Spleen (tissue), 11 donors: Measurements from ENCODE around the gene MMP11. TPM values are rescaled to one million over a fixed set of nuclear protein-coding genes. Genes with fewer than 3 reads are reported as not detected.

Source experiments
- DNase-seq: peaks from one replicate; pipeline ENCODE4 v3.0.0-alpha.2; 2020
- H3K27ac ChIP-seq, 8 donors: fragments of 200-600 bp; sonication (generic) in 7 of 8; 1 replicate in 4 of 8; 2 replicates in 4 of 8; pipeline versions ENCODE4 v1.5.0 to v1.8.0; 2016 to 2021; ENCODE audit warnings: inconsistent platforms in 4 of 8, mild to moderate bottlenecking in 4 of 8, moderate library complexity in 1 of 8
- H3K27me3 ChIP-seq, 7 donors: fragments of 200-600 bp; sonication (generic) in 6 of 7; replicated peaks in 1 of 7; 1 replicate in 4 of 7; 2 replicates in 3 of 7; pipeline versions ENCODE4 v1.5.0 to v1.8.0; 2016 to 2021; ENCODE audit warnings: inconsistent platforms in 3 of 7, mild to moderate bottlenecking in 1 of 7
- H3K36me3 ChIP-seq, 6 donors: fragments of 200-600 bp; sonication (generic) in 5 of 6; 1 replicate in 4 of 6; 2 replicates in 2 of 6; pipeline versions ENCODE4 v1.5.0 to v1.8.0; 2016 to 2021; ENCODE audit warnings: inconsistent platforms in 2 of 6
- H3K4me1 ChIP-seq, 6 donors: fragments of 200-600 bp; sonication (generic) in 5 of 6; 1 replicate in 3 of 6; 2 replicates in 3 of 6; pipeline versions ENCODE4 v1.5.0 to v1.8.0; 2016 to 2021; ENCODE audit warnings: inconsistent platforms in 3 of 6
- H3K4me3 ChIP-seq, 8 donors: fragments of 200-600 bp; sonication (generic) in 7 of 8; 1 replicate in 4 of 8; 2 replicates in 4 of 8; pipeline versions ENCODE4 v1.5.0 to v1.8.0; 2016 to 2021; ENCODE audit warnings: inconsistent platforms in 4 of 8, mild to moderate bottlenecking in 4 of 8, moderate library complexity in 2 of 8
- H3K9me3 ChIP-seq, 8 donors: fragments of 200-600 bp; sonication (generic) in 7 of 8; 1 replicate in 4 of 8; 2 replicates in 4 of 8; pipeline versions ENCODE4 v1.5.0 to v1.8.0; 2016 to 2021; ENCODE audit warnings: inconsistent platforms in 4 of 8
- POLR2A ChIP-seq, 3 donors: fragments of 450-650 bp; IDR thresholded peaks; one replicate each; pipeline ENCODE4 v1.5.1; 2017; ENCODE audit warnings: antibody characterized with exemption in 3 of 3, mild to moderate bottlenecking in 1 of 3
- POLR2AphosphoS5 ChIP-seq, 3 donors: sonication (generic); formaldehyde crosslinking; IDR thresholded peaks; one replicate each; pipeline ENCODE4 v1.5.1; 2017; ENCODE audit warnings: antibody characterized with exemption in 3 of 3
- WGBS, 5 donors: extraction: QIAGEN DNeasy Blood & Tissue Kit in 3 of 5; methylation state at CpG; one replicate each; pipeline versions ENCODE4 v1.1.5 to v1.1.7; 2013 to 2018; 5-methylcytosine and 5-hydroxymethylcytosine counted together
- intact Hi-C: fragments of 100-400 bp; cut with DNase I; formaldehyde crosslinking; loops from one replicate; pipeline ENCODE4 v1.15.0; 2023; ENCODE audit warnings: low total_unique reads
- polyA plus RNA-seq, 3 donors: library from polyadenylated mRNA; stranded (reverse); fragments of 200-250 nt; gene quantifications; one replicate each; pipeline ENCODE4 v1.2.1, GENCODE V29; 2013
- total RNA-seq, 7 donors: library from RNA; depleted of rRNA in 3 of 7; stranded (reverse); fragments of >200 nt in 3 of 7; fragmentation: NEBNext Ultra II Directional in 4 of 7; extraction: Animal tissue kit (Norgen Biotek cat#: 25700) in 4 of 7; gene quantifications; one replicate each; pipeline versions ENCODE4 v1.1.0 to v1.2.1, GENCODE V29; 2016 to 2021
- TF ChIP-seq, protein P1 (sequence below), 11 experiments: fragments of 200-600 bp in 7 of 11; fragments of 450-650 bp in 4 of 11; sonication (generic) in 4 of 11; IDR thresholded peaks in 8 of 11; conservative IDR thresholded peaks in 3 of 11; 1 replicate in 7 of 11; 2 replicates in 4 of 11; pipeline versions ENCODE4 v1.4.0 to v1.8.0; 2016 to 2021; ENCODE audit warnings: antibody characterized with exemption in 11 of 11, inconsistent platforms in 4 of 11, mild to moderate bottlenecking in 1 of 11
- donor health status: healthy with polysubstance abuse.
- donor health status: DM: no; HTN: no; CAD: no; lungs with moderate emphysema.
- donor health status: DM: no; HTN: no; CAD: no.
- donor health status: Bipolar disorder and iron deficiency.
- donor health status: healthy.
- donor health status: DM: no; HTN: no; CAD: no.
- donor health status: DM: yes; HTN: yes; CAD: no.

Gene MMP11
- total and polyA plus RNA-seq, 10 donors, result 0.66 to 11.0 (median 4.2) TPM

DNA sequence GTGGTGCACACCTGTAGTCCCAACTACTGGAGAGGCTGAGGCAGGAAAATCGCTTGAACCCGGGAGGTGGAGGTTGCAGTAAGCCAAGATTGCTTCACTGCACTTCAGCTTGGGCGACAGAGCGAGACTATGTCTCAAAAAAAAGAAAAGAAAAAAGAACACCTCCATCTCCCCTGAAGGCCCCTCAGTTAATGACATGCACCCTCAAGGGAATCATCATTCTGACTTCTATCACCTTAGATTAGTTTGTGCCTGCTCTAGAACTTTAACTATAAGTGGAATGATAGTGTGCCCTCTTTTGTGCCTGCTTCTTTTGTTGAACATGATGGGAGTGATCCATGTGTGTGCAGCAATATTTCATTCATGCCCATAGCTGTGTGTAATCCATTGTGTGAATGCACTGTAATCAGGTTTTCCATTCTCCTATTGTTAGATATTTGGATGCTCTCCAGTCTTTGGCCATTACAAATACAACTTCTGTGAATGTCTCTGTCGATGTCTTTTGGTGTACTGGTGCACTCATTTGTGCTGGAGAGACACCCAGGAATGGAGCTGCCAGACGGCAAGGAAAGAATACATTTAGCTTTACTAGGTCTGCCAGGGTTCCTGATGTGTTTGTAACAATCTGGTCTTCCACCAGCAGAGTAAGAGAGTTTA lies 17.5 kb upstream of the MMP11 start:
- Histone ChIP-seq H3K27ac (peak overlapping the region in 1 of 8 donors; percentile 94), H3K27me3 (no peaks in the 10 kb centered on the region), H3K4me1 (peaks cover 4 to 65% (median 30%) of the 10 kb centered on the region in 6 donors), H3K4me3 (no peak overlapping the region), H3K9me3 (no peaks in the 10 kb centered on the region), H3K36me3 (no peaks in the 10 kb centered on the region)
- WGBS, 5 donors, result 61 to 78% (median 68%) methylated on average over 6 of the region's 6 CpGs
- TF ChIP-seq POLR2AphosphoS5 (IDR thresholded peaks at IDR 0.05) (no peak), POLR2A (IDR thresholded peaks at IDR 0.05) (no peak)
- TF ChIP-seq, protein P1, sequence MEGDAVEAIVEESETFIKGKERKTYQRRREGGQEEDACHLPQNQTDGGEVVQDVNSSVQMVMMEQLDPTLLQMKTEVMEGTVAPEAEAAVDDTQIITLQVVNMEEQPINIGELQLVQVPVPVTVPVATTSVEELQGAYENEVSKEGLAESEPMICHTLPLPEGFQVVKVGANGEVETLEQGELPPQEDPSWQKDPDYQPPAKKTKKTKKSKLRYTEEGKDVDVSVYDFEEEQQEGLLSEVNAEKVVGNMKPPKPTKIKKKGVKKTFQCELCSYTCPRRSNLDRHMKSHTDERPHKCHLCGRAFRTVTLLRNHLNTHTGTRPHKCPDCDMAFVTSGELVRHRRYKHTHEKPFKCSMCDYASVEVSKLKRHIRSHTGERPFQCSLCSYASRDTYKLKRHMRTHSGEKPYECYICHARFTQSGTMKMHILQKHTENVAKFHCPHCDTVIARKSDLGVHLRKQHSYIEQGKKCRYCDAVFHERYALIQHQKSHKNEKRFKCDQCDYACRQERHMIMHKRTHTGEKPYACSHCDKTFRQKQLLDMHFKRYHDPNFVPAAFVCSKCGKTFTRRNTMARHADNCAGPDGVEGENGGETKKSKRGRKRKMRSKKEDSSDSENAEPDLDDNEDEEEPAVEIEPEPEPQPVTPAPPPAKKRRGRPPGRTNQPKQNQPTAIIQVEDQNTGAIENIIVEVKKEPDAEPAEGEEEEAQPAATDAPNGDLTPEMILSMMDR (IDR thresholded peaks at IDR 0.05 in 8 of 11, conservative IDR thresholded peaks at IDR 0.05 in 3 of 11), result no peak
- DNase-seq, result no peak
- intact Hi-C loops, result no loop called here

DNA sequence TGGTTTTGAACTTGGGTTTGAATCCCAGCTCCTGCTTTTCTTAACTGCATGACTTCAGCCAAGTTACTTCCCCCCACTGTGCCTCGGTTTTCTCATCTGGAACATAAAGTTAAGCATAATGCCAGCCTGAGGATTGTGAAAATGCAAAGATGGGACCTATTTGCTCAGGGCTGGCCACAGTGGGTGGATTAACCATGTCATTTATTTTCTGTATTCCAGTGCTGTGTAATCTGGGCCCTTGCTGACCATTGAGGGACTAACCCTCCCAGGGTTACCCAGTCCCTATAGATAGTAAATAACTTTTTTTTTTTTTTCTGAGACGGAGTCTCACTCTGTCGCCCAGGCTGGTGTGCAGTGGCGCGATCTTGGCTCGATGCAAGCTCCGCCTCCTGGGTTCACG lies 16.9 kb upstream of the MMP11 start:
- intact Hi-C loops, result no loop called here
- Histone ChIP-seq H3K36me3 (no peaks in the 10 kb centered on the region), H3K9me3 (no peaks in the 10 kb centered on the region), H3K27me3 (no peaks in the 10 kb centered on the region), H3K4me3 (no peak overlapping the region), H3K27ac (no peak overlapping the region), H3K4me1 (peaks cover 0 to 59% (median 24%) of the 10 kb centered on the region in 6 donors)
- DNase-seq, result no peak
- WGBS, 5 donors, result 63 to 89% (median 73%) methylated on average over 5 to 8 of the region's 8 CpGs
- TF ChIP-seq, protein P1 (IDR thresholded peaks at IDR 0.05 in 8 of 11, conservative IDR thresholded peaks at IDR 0.05 in 3 of 11), result no peak
- no peak for TF ChIP-seq POLR2AphosphoS5 (IDR thresholded peaks at IDR 0.05)
- no peak for TF ChIP-seq POLR2A (IDR thresholded peaks at IDR 0.05)

DNA sequence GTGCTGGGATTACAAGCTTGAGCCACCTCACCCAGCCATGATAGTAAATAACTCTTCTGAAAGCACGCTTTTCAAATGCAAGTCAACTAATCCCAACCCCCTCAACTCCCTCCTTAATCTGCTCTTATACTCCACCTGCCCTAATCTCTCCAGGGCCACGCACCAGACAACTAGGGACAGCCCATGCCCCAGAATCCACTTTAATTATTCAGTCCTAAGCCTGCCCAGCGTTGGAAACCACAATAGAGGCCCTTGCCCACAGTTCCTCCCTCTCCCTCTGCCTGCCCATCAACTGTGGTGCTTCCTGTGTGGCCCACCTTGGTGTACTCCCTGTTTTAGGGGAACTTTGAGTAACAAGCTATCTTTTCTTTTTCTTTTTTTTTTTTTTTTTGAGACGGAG lies 15.8 kb upstream of the MMP11 start:
- 28 to 46% (median 30%) methylated on average over 3 to 4 of the region's 4 CpGs for WGBS, 5 donors
- Histone ChIP-seq H3K4me1 (peaks cover 0 to 61% (median 17%) of the 10 kb centered on the region in 6 donors), H3K27me3 (no peaks in the 10 kb centered on the region), H3K36me3 (no peaks in the 10 kb centered on the region), H3K4me3 (no peak overlapping the region), H3K9me3 (no peaks in the 10 kb centered on the region), H3K27ac (no peak overlapping the region)
- intact Hi-C loops, result no loop called here
- no peak for TF ChIP-seq POLR2A (IDR thresholded peaks at IDR 0.05)
- TF ChIP-seq, protein P1 (IDR thresholded peaks at IDR 0.05 in 8 of 11, conservative IDR thresholded peaks at IDR 0.05 in 3 of 11), result no peak
- TF ChIP-seq POLR2AphosphoS5 (IDR thresholded peaks at IDR 0.05), result no peak
- no peak for DNase-seq

DNA sequence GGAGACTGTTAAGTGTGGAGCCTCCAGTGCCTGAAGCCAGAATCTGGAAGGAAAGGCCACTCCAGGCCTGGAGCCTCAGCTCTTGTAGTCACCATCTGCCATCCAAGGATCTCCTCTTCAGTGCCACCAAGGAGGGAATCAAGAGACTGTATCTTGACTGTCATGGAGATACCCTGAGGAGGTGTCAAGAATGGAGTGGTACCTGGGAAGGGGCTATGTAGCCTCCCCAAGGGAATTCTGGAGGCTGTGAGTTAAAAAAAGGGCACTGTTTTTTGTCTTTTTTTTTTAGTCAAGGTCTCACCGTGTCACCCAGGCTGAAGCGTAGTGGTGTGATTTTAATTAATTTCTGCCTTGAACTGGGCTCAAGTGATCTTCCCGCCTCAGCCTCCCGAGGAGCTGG lies 13.1 kb upstream of the MMP11 start:
- H3K9me3 ChIP-seq, result no peaks in the 10 kb centered on the region
- no peak overlapping the region for H3K27ac ChIP-seq
- WGBS, 5 donors, result 87 to 93% (median 89%) methylated on average over 4 of the region's 4 CpGs
- no peak for DNase-seq
- H3K27me3 ChIP-seq, result no peaks in the 10 kb centered on the region
- H3K4me1 ChIP-seq, result peaks cover 17 to 62% (median 30%) of the 10 kb centered on the region in 6 donors
- H3K36me3 ChIP-seq, result peaks cover 0 to 3% (median 0%) of the 10 kb centered on the region in 6 donors
- H3K4me3 ChIP-seq, result no peak overlapping the region
- intact Hi-C loops, result no loop called here
- TF ChIP-seq, protein P1 (IDR thresholded peaks at IDR 0.05 in 8 of 11, conservative IDR thresholded peaks at IDR 0.05 in 3 of 11), result no peak
- no peak for TF ChIP-seq POLR2AphosphoS5 (IDR thresholded peaks at IDR 0.05)
- no peak for TF ChIP-seq POLR2A (IDR thresholded peaks at IDR 0.05)
